ENCODE results near the gene NR2F2. TPM values are rescaled to one million over a fixed set of nuclear protein-coding genes. Genes with fewer than 3 reads are reported as not detected.

Gene NR2F2
- total RNA-seq, 1 donor from 2014 or later, result 1.9 TPM

DNA sequence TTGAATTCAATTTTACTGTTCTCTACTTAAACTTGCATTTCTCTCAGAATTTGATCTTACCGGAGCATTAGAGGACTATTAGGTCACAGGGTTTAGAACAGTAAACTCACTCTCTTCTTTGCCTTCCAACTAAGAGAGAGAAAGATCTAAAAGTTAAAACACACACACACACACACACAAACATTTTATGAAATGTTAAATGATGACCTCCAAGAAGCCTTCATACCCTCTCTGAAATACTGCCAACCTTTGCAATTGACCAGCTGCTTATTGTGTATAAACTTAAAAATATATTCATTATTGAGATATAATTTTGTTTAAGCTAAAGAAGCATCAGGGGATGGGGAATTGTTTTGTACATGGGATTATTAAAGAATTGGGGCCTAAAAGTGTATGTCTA, 15.5 kb upstream of the NR2F2 start:
- no peak overlapping the region for H3K27ac Mint-ChIP-seq (ENCODE audit: unreplicated experiment)
- no peaks in the 10 kb centered on the region for H3K27me3 Mint-ChIP-seq (ENCODE audit: unreplicated experiment)
- H3K4me3 Mint-ChIP-seq (ENCODE audit: unreplicated experiment), result no peak overlapping the region
- no peak for DNase-seq
- no peaks in the 10 kb centered on the region for H3K9me3 Mint-ChIP-seq (ENCODE audit: unreplicated experiment)
- no peaks in the 10 kb centered on the region for H3K4me1 Mint-ChIP-seq (ENCODE audit: low read depth, unreplicated experiment)
- no peaks in the 10 kb centered on the region for H3K36me3 Mint-ChIP-seq (ENCODE audit: unreplicated experiment)
- TF ChIP-seq, protein P1, sequence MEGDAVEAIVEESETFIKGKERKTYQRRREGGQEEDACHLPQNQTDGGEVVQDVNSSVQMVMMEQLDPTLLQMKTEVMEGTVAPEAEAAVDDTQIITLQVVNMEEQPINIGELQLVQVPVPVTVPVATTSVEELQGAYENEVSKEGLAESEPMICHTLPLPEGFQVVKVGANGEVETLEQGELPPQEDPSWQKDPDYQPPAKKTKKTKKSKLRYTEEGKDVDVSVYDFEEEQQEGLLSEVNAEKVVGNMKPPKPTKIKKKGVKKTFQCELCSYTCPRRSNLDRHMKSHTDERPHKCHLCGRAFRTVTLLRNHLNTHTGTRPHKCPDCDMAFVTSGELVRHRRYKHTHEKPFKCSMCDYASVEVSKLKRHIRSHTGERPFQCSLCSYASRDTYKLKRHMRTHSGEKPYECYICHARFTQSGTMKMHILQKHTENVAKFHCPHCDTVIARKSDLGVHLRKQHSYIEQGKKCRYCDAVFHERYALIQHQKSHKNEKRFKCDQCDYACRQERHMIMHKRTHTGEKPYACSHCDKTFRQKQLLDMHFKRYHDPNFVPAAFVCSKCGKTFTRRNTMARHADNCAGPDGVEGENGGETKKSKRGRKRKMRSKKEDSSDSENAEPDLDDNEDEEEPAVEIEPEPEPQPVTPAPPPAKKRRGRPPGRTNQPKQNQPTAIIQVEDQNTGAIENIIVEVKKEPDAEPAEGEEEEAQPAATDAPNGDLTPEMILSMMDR (IDR thresholded peaks at IDR 0.05; ENCODE audit: partially characterized antibody, unreplicated experiment), result no peak

DNA sequence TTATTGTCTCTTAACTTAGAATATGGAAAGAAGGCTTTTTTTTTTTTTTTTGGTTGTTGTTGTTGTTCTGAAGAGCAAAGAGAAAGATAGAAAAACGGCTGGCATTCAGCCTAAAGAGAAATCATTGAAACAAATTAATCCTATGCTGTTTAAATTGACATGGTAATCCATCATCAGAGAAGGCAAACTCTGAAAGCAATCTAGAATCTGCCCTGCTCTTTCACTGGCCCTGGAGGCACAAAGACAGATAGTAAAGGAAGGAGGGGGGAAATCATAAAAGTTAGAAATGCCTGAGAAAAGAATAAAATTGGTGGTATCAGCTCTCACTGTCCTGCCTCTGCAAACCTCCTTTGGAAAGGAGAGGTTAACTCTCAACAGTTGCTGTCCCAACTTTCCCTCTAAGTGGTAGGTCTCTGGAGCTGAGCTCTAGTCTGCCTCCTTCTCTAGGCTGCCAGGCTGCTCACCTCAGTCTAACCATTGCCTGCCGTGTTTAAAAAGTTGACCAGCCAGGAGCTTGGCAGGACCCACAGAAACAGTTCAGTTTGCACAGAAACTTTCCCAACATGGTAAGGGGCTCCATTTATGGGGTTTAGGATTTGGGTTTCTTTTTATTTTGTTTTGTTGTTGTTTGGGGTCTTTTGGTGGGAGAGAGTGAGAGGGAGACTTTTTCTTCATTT, 13.4 kb upstream of the NR2F2 start:
- Mint-ChIP-seq H3K27me3 (ENCODE audit: unreplicated experiment) (no peaks in the 10 kb centered on the region), H3K27ac (ENCODE audit: unreplicated experiment) (no peak overlapping the region), H3K4me3 (ENCODE audit: unreplicated experiment) (no peak overlapping the region), H3K36me3 (ENCODE audit: unreplicated experiment) (no peaks in the 10 kb centered on the region), H3K4me1 (ENCODE audit: low read depth, unreplicated experiment) (no peaks in the 10 kb centered on the region), H3K9me3 (ENCODE audit: unreplicated experiment) (peaks cover 3% of the 10 kb centered on the region)
- DNase-seq, result no peak
- TF ChIP-seq, protein P1 (IDR thresholded peaks at IDR 0.05; ENCODE audit: partially characterized antibody, unreplicated experiment), result no peak

DNA sequence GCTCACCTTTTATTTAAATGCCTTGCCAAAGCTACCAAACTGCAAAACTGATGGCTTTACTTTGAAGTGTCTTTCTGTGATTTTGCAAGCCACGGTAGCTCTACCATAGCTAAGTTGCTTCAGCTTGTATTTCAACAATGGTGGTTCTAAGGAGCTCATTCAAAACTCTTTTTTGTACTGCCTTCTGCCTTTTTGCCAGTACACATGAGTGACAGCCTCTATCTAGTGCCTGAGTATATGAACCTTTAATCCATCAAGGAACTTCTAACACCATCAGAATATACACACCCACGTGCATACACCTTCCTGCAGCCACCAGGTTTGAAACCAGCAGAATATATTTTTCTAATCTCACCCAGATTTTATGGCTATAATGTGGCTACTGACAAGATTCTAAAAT, 10.4 kb upstream of the NR2F2 start:
- no peaks in the 10 kb centered on the region for H3K36me3 Mint-ChIP-seq (ENCODE audit: unreplicated experiment)
- H3K27me3 Mint-ChIP-seq (ENCODE audit: unreplicated experiment), result peaks cover 9% of the 10 kb centered on the region
- H3K27ac Mint-ChIP-seq (ENCODE audit: unreplicated experiment), result no peak overlapping the region
- no peak for DNase-seq
- H3K9me3 Mint-ChIP-seq (ENCODE audit: unreplicated experiment), result peaks cover 8% of the 10 kb centered on the region
- TF ChIP-seq, protein P1 (IDR thresholded peaks at IDR 0.05; ENCODE audit: partially characterized antibody, unreplicated experiment), result no peak
- peaks cover 1% of the 10 kb centered on the region for H3K4me1 Mint-ChIP-seq (ENCODE audit: low read depth, unreplicated experiment)
- H3K4me3 Mint-ChIP-seq (ENCODE audit: unreplicated experiment), result peak overlapping the region; percentile 4

DNA sequence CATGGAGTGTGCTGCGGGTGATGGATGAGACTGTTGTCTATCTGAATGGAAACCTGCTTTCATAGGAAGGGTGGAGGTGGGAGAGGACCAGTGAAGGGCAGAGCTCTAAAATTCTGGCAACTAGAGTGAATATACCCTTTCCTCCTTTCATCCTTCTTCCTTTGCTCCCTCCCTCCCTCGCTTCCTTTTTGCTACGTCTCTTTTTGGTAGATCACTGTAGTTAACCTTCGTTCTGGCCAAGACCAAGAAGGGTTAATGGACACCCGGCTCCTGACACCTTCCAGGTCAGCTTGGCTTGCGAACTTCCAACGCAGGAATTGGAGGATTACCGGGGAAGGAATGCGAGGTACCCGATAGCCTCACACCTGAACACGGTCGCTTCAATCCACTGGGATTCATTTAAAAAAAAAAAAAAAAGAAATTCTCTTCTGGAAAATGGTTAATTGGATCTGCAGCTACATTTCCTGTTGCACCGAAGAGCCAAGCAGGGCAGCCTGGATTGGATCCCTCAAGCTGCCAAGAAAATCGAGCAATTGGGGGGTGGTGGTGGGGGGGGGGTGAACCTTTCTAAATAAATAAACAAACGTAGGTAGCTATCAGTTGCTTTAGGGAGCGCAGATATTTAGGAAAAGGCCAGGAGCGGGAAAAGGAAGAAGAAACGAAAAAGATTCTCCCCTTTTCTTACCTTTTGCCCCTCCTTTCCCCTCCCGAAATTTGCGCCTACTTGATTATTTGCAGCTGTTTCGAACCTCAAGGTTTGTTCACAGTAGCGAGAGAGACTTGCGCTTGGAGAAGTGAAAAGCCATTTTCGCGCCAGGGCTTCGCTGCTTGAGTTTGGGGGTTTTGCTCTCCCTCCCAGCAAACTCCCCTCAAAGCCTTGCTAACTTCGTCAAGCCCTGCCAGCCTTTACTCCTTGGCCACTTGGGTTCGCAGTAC, 9.5 kb upstream of the NR2F2 start:
- H3K9me3 Mint-ChIP-seq (ENCODE audit: unreplicated experiment), result peaks cover 8% of the 10 kb centered on the region
- DNase-seq, result no peak
- no peak overlapping the region for H3K27ac Mint-ChIP-seq (ENCODE audit: unreplicated experiment)
- peaks cover 14% of the 10 kb centered on the region for H3K27me3 Mint-ChIP-seq (ENCODE audit: unreplicated experiment)
- H3K4me1 Mint-ChIP-seq (ENCODE audit: low read depth, unreplicated experiment), result peaks cover 1% of the 10 kb centered on the region
- no peak overlapping the region for H3K4me3 Mint-ChIP-seq (ENCODE audit: unreplicated experiment)
- H3K36me3 Mint-ChIP-seq (ENCODE audit: unreplicated experiment), result no peaks in the 10 kb centered on the region
- TF ChIP-seq, protein P1 (IDR thresholded peaks at IDR 0.05; ENCODE audit: partially characterized antibody, unreplicated experiment), result no peak

Measured in glutamatergic neuron (in vitro differentiated cells).